ENCODE measurements around the gene PRR5L.

PRR5L gene

DNA sequence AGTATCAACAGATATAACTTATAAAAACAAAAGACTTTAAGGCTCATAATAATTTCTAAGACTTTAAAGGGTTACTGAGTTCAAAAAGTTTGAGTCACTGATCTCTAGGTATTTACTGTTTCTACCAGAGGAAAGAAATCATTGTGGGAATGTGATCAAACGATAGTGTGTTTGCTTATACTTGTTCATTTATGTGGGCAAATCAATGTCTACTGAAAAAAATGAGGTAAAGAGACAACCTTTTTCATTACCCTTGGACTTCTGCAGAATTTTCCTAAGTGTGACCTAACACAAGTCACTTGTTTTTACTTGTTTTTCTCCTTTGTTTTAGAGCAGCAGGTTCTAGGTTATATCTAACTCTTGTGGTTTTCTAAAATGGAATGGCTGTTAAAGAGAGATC, 65.4 kb downstream of the PRR5L start:
- DNase-seq = no peak

DNA sequence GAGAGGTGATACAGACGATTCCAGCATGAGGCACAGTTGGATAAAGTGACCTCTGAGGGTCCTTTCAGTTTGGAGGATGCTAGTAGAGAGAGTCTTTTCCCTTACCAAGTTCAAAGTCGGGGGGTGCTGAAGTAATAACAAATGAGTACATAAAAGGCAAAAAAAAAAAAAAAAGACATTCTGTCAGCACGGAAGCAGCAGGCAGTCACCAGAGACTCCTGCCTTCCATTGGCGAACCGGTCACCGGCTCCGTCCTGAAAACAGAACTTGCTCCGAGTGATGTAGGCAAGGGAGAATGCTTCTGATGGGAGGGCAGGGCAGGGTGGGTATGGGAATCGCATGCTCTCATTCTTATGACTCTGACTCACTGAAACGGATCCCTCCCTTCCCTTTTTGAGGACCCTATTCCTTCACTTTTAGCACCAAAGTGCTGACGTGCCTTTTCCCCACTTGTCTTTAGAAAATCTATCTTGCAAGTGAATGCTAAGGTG, 65.9 kb downstream of the PRR5L start:
- DNase-seq = no peak

DNA sequence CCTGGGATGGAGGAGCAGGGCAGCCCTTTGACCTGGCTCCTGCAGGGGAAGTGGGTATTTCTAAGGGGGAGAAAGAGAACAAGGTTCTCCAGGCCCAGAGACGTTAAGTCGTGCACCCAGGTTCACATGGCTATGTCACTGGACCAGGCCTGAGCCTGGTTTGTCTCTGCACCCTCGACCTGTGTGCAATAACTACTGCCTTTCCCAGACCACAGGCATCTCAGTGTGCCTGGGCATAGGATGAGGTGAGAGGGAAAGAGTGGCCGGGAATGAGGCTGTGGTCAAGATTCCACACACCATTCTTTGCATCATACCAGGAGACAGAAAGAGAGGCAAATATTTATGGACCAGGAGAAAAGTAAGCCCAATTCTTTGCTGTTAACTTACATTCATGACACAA, 66.8 kb downstream of the PRR5L start:
- DNase-seq = no peak

DNA sequence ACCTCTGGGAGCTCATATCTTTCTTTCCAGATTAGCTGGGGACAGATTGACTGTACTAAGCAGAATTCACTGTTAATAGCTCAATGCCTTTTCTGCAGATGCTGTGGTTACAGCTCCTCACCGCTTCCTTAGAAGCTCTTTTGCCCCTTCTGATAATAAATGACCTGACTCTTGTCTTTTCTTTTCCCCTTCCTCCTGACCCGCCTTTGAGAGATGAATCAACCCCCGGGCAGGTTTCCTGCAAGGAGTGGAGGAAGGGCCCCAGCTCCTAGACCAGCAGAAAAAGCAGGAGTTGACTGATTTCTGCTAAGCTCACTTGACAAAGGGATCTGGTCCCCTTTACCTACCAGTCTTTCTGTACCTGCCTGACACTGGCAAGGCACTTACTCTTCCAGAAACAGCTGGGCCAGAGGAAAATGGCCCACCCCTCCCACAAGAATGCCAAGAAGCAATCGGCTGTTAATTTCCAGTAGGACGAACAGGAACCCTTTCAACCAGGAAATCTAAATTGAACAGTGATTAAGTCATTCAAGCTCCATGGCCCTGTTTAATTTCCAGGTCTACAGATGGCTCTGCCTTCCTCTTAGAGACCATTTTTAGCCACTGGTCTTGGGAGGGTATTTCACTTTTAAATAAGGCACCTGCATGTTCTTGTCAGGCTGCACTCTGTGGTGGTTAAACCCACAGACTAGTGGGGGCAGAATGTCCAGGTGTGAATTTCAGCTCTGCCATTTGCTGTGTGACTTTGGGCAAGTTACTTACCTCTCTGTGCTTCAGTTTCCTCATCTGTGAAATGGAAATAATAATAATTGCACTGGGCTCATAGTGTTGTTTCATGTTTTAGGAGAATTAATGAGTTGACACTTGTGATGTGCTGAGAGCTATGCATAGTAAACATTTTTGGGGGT, 67.5 kb downstream of the PRR5L start:
- DNase-seq = no peak

DNA sequence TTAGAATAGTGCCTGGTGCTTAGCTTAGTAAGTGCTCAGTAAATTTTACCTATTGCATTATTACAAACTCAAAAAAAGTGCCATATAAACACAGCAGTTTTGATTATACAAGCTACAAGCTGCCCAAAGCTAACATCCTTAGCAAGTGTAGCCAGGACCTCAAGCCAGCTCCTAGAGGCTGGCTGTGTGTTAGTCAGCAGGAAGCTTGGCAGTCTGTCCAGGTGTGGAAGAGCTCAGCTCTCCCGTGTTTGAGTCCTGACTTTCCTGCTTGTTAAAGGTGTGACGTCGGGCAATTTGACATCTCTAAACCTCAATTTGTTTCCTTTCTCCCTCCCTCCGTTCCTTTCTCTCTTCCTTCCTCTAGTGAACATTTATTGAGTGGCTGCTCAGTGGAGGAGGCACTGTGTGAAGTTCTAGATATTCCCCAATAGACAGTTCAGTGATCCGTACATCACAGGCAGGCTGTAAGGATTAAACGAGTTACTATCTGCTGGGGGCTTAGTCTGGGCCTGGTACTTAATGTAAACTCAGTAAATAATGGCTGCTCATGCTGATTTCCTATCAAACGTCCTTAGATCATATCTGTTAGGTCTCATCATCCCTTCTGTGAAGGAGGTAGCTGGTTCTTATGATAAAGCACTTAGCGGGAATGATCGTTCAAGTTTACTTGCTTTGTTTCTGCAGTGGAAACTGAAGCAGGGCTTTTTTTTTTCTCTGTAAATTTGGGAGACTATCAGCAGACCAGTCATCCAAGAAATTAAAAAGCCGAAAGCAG, 68.7 kb downstream of the PRR5L start:
- DNase-seq = no peak

DNA sequence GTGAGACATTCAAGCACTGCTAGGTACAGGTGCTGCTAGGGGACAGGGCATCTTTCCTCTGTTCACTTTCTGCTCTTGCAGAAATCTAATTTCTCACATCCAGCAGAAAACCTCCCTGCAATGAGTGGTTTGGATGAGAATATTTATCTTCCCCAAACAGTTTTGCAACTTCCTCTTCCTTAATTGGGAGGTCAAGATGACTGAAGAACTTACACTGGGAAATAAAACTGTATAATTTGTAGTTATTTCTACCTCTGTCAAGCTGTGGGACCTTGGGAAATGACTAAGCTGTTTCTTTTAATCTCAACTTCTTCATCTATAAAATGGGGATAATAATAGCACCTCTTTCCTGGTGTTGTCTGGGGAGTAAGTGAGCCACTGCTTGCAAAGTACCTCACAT, 69.8 kb downstream of the PRR5L start:
- no peak for DNase-seq

DNA sequence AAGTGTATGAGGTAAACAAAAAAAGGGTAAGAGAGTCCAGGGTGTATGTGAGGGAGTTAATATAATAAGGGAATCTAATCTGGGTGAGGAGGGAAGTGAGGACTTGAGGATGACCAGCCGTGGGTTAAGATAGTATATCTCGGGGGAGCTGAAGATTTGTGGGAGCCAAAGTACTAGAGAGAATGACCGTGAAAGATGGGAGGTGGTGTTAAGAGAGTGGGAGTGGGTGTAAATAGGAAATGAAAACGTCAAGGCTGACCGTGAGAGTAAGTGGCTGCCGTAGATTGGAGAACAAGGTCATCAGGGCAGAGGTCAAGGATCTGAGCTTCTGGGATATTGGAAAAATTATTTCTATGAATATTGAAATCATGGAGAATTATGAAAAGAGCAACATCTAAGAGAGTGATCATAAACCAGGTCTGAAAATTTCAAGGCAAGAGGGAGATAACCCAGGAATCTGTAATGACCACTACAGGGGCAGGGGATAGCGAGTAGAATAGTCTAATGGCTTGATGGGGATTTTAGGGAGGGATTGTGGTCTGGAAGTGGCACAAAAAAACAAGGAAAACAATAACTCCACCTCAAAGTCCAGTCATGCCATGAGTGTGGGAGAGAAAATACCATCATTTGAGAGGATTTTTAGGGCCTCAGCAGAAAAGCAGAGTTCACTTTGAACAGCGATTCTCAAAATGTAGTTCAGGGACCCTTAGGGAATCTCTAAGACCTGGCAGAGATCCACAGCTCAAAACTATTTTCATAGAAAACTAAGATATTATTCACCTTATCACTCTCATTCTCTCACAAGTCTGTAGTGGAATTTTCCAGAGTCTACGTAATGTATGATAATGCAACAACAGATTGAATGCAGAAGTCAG, 72.0 kb downstream of the PRR5L start:
- DNase-seq = no peak

DNA sequence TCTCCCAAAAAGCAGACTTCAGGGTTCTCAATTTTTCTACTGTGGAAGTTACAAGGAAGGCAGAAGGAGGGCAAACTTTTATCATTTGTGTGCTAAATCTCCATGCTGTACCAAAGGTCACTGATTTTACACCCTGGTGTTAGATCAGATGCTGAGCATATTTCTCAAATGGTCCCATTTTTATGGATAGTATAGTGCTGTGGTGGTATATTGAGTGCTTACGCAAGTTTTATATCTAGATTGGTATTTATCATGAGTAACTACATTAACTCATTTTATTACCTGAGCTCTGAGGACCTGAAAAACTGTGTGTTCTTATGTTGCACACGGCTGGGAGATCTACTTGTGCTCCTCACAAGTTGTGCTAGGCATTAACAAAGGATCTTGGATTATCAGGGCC, 75.1 kb downstream of the PRR5L start:
- DNase-seq = no peak

DNA sequence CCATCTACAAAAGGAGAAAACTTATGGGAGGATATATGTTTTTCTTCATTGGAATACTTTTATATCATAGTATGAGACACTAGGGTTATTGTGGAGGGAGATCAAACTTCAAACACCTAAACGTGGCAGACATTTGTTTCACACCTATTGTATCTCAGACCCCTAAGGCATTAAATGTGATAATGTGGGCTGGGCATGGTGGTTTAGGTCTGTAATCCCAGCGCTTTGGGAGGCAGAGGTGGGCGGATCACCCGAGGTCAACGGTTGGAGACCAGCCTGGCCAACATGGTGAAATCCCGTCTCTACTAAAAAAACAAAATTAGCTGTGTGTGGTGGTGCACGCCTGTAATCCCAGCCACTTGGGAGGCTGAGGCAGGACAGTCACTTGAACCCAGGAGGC, 75.5 kb downstream of the PRR5L start:
- DNase-seq = no peak

DNA sequence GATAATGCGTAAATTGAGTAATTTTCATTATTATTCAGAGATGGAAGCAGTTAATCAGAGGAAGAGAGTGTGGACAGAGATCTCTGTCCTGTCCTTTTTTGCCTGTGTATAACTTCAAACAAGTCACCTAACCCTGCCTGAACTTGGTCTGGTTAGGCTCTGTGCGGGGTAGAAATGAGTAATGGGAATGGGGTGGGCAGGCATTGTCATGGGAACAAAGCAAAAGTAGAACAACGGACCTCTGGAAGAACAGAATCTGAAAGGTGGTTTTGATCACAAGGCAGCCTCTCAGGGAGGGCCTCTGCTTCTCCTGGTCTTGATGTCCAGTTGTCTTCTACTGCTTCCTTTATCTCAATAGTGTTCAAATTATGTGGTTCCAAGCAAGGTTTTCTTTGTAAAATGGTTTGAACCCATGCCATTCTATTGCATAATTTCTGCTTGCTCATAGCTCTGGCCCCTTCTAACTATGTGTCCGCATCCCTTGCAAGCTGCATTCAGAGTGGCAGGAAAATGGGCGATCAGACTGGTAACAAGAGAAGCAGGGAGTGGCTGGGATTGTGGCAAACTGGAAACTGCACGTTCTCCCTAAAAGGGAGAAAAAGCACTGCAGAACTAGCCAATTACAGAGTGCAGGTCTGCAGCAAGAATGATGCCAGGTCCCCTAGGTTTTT, 76.1 kb downstream of the PRR5L start:
- DNase-seq = no peak

DNA sequence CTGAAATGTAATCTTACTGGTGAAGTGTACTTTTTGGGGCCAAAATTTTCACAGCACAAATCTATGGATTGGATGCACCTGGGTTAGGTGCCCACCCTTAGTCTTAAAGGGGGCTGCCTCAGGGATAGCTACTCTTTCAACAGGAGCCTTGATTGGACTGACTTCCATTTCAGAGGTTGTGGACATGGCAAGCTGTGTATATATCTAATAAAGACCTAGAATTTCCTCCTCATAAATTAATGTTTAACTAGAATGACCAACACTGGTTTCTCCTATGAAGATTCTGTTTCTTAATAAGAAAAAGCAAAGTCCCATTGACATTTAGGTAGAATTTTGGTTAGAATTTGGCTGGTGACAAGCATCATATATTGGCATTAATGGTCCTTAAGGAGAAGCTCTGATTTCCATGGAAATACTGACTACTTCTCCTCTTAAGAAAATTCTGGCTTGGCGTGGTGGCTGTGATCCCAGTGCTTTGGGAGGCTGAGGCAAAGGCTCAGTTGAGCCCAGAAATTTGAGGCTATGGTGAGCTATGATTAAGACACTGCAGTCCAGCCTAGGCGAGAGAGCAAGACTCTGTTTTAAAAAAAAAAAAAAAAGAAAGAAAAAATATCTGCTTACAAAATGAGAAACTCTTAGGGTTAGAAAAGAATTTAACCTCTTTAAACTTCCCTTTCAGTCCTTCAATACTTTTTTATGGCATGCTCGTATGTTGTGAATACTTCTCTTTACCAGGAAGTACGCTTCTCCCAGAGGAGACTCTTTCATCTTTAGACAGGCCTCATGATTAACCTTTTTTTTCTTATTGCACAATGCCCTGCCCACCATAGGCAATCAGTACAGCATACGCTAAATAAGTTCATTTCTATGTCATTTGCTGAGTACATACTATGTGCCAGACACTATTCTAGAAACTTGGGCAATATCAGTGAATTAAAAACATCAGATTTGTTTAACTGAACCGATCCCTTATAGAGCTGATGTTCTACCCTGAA, 77.2 kb downstream of the PRR5L start:
- DNase-seq = no peak

DNA sequence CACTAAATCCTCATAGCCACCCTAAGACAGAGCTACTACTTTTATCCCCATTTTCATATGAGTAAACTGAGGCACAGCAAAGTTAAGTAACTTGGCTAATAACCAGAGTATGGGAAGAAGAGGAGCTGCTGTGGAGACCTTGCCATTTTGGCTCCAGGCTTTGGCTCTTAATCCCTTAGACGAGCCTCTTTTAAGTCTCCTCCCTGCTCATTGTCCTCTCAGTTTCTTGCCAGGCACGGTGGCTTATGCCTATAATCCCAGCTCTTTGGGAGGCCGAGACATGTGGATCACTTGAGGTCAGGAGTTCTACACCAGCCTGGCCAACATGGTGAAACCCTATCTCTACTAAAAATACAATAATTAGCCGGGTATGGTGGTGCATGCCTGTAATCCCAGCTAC, 78.6 kb downstream of the PRR5L start:
- DNase-seq = no peak

DNA sequence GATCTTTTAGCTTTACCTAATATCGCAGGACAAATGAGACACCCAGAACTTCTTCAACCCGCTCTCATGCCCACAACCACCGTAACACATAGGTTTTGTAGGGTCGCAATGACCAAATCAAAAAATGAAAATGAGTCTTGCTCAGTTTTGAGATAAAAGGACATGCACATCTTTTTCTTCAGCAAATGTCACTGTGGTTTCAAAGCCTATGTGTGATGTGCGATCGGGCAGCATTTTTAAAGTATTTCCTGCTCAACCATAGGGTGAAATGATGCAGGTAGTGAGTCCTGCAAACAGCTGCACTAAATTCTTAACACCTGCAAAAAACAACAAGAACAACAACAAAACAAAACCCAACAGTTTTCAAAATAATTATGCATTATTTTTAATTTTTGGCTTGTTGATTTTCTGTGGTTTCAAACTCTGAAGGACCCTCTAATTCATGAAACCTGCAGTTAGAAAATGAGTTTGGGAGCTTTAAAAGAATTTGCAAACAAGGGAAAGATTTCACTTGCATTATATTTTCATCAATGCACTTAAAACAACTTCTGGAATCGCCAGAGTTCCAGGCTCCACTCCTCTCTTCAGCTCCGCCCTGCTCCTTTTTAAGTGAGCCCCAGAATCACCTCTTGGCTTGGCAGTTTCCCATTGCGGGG, 79.4 kb downstream of the PRR5L start:
- DNase-seq = no peak

DNA sequence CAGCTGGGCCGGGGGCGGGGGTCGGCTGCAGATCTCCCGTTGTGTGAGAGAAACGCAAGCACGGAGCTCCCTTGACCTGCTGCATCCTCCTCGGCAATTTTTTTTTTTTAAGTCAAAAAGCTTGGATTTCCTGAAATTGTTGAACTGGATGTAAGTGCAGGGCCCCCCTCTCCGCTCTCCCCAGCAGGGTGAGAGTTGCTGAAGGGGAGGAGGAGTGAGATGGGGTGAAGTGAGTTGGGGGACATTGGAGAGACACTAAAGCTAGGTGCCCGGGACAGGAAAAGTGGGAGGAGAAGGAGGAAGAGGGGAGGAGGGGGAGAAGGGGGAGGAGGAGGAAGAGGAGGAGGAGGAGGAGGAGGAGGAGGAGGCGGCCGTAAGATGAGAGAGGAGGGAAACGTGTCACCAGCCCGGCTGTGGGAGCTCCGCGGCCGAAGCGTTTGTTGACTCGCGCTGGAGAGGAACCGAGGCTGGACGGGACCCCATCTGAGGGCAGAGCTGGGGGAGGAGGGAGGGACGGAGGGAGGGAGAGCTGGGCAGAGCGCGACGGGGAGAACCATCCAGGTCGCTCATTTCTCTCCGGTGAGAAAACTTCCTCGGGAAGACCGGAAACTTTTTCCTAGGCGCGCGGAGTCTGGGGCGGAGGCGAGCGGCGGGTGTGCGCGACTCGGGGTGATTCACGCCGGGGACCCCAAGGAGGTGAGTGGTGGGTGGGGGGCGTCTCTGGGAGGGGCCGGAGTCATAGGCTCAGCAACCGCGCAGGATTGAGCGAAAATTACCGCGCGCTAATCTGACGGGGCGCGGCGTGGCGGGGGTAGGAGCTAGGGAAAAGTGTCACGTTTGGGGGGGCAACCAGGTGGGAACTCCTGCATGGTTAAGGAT, 80.2 kb downstream of the PRR5L start:
- DNase-seq = no peak

DNA sequence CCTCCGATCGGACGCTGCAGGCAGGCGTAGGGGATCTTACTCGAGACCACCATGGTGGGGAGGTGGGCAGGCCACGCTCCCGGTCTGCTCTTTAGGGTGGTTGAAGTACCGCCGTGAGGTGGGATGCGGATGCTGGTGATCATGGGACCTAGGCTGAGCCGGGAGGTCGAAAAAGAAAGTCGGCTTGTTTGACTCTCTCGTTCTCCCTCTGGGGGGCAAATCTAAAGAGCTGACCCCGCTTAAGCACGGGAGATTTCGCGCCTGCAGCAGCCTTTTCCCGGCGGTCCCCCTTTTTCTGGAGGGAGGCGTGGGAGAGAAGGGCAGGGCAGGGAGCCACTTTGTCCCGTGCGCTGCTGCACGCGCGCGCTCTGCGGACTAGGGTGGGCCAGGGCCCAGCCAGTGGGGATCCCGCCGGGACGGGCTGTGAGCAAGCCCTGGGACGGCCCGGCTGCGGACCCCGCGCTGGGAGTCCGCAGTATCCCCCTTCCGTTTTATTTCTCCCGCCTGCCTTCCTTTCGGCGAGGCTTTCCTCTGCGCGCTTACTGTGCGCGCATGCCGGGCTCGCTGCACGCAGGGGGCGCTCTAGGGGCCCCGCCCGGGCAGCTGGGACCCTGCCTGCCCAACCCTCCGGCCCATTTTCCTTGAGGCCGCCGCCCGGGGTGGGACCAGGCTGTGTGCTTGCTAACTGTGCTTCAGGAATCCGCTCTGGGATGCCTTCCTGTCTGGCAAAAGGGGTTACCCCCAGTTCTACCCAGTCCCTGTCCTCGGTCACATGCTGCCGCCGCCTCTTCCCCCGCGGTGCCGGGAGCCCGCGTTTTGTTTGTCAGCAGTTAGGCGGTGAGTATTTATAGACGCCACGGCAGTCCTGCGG, 81.0 kb downstream of the PRR5L start:
- DNase-seq = no peak

DNA sequence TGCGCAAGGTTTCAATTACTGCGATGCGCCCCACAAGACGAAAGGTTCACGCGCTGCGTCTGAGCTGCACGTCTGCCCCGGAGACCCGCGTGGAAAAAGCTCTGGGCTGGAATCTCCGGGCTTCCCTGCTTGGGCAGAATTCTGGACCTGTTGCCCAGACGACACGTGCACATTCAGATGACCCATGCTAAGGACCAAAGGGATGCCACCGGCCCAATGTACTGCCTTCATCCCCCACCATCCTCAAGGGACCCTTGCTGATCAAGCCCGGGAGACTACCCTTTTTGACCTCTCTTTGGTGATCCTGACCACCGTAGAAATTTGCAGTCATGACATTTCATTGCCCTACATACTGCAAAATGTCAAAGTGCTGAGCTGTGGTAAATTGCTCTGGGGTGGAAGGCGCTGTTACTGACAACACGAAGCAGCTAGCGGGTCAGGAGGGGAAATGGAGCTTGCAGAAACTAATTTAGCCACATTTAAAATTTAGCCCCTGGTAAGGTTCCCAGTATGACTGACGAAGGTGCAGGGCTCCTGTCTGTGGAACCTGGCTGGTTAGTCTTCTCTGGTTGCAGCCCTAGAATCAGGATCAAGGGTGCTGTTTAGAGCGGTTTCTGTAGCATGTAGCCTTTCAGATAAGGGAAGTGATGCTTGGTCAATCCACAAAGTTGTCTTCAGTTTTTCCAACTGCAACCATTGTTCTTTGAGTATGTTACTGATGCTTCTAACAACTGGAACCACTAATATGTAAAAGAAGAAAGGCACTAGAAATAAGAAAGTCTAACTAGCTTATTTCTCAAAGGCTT, 81.9 kb downstream of the PRR5L start:
- no peak for DNase-seq

DNA sequence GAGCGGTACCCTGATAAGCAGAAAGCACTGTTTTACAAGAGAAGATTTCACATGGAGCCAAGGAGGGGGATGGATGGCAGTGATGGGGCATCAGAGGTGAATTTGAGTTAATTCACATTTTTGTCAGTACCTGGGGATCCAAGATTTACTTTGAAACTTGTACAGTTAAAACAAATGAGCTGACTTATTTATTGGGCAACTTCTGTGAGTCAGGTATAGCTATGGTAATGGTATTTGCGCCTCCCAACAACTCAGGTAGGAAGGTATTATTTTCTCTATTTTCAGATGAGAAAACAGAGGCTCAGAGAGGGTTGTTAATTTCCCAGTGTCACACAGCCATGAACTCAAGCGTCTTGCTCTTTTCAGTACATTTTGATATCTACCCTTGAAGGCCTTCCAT, 83.6 kb downstream of the PRR5L start:
- DNase-seq = no peak
